ENCODE data around the gene PPP1R1B.

DNA sequence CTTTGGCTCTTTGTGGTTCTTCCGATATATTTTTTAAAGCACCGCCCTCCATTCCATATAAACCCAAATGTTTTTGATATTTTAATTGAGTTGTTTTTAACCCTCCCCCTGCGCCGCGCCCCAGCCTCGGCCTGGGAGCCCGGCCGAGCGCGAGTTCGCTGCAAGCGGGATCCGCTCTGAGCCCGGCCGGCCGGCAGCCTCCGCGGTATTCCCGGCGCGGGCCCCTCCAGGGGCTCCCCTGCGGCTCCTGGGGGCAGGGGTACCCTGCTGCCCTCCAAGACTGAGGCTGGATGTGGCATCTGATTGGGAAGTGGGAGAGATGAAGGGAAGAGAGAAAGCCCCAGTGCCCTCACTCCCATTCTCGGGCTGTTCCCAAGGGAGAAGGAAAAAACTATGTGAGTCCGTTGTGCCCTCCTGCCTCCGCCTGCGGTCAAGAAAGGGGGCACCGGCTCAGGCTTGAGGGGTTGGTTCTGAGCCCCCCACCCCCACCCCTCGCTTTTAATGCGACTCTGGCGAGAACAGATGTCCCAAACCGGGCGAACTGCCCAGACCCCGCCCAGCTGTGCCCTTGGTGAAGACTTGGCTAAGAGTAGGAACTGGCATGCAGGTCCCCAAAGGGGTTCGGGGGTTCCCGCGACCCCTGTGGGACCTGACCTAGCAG, 27.6 kb upstream of the PPP1R1B start:
- TF ChIP-seq, protein P1, sequence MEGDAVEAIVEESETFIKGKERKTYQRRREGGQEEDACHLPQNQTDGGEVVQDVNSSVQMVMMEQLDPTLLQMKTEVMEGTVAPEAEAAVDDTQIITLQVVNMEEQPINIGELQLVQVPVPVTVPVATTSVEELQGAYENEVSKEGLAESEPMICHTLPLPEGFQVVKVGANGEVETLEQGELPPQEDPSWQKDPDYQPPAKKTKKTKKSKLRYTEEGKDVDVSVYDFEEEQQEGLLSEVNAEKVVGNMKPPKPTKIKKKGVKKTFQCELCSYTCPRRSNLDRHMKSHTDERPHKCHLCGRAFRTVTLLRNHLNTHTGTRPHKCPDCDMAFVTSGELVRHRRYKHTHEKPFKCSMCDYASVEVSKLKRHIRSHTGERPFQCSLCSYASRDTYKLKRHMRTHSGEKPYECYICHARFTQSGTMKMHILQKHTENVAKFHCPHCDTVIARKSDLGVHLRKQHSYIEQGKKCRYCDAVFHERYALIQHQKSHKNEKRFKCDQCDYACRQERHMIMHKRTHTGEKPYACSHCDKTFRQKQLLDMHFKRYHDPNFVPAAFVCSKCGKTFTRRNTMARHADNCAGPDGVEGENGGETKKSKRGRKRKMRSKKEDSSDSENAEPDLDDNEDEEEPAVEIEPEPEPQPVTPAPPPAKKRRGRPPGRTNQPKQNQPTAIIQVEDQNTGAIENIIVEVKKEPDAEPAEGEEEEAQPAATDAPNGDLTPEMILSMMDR (IDR thresholded peaks at IDR 0.05) = no peak
- TF ChIP-seq POLR2A (IDR thresholded peaks at IDR 0.05) = no peak
- TF ChIP-seq POLR2AphosphoS5 (IDR thresholded peaks at IDR 0.05) = no peak
- no peak for TF ChIP-seq EP300 (IDR thresholded peaks at IDR 0.05)

All from suprapubic skin (tissue), 4 donors.